GDM1 (cell line): ENCODE results near the gene BRDT.
"Not testable (repeated sequence)": the region's sequence is repeated elsewhere in the genome, so short reads cannot be mapped to it uniquely, and the experiment has no call there.

Source experiments
- DNase-seq: peaks from one replicate; lab custom pipeline; 2025; lab: John Stamatoyannopoulos, UW

The BRDT gene

GRCh38 chr1:91993256-91993655, 44.1 kb downstream of the BRDT start:
- DNase-seq: no peak

GRCh38 chr1:91997607-91998195, 48.5 kb downstream of the BRDT start:
- no peak for DNase-seq

GRCh38 chr1:92004129-92004528, 54.9 kb downstream of the BRDT start:
- no peak for DNase-seq

- DNase-seq: no peak
Observed at GRCh38 chr1:92013923-92014322, 64.7 kb downstream of the BRDT start.

GRCh38 chr1:92016720-92017316, 67.6 kb downstream of the BRDT start:
- DNase-seq: no peak

GRCh38 chr1:92017656-92018055, 68.5 kb downstream of the BRDT start:
- DNase-seq: no peak

- DNase-seq: not testable (repeated sequence)
Observed at GRCh38 chr1:92026042-92026441, 76.8 kb downstream of the BRDT start.

GRCh38 chr1:92026806-92027205, 77.6 kb downstream of the BRDT start:
- DNase-seq: no peak

- DNase-seq: no peak
Observed at GRCh38 chr1:92029241-92029922, 80.2 kb downstream of the BRDT start.

GRCh38 chr1:92030656-92031107, 81.5 kb downstream of the BRDT start:
- DNase-seq: no peak

GRCh38 chr1:92031281-92032110, 82.3 kb downstream of the BRDT start:
- no peak for DNase-seq

- no peak for DNase-seq
Observed at GRCh38 chr1:92037400-92037799, 88.2 kb downstream of the BRDT start.

GRCh38 chr1:92038695-92039346, 89.6 kb downstream of the BRDT start:
- no peak for DNase-seq

- DNase-seq: no peak
Observed at GRCh38 chr1:92040971-92041370, 91.8 kb downstream of the BRDT start.

- no peak for DNase-seq
Observed at GRCh38 chr1:92043621-92044020, 94.4 kb downstream of the BRDT start.

- DNase-seq: no peak
Observed at GRCh38 chr1:92045766-92046495, 96.7 kb downstream of the BRDT start.

GRCh38 chr1:92051948-92052347, 102.7 kb downstream of the BRDT start:
- no peak for DNase-seq
